HTERT RPE-1 (cell line): Measurements from ENCODE around the gene CCBE1.

Experiments
- in situ Hi-C: fragments of 300-500 bp; cut with MboI; formaldehyde crosslinking; loops from 4 replicates; pipeline ENCODE4 v1.14.3; 2020; ENCODE audit warnings: low sequenced_read_pairs

CCBE1 gene

GRCh38 chr18:59420244-59420643, 277.0 kb downstream of the CCBE1 start:
- in situ Hi-C loops: no loop called here

GRCh38 chr18:59419386-59419785, 277.8 kb downstream of the CCBE1 start:
- in situ Hi-C loops: no loop called here

GRCh38 chr18:59416818-59417217, 280.4 kb downstream of the CCBE1 start:
- in situ Hi-C loops: no loop called here

GRCh38 chr18:59414111-59414653, 283.0 kb downstream of the CCBE1 start:
- in situ Hi-C loops: no loop called here

GRCh38 chr18:59402432-59403090, 294.7 kb downstream of the CCBE1 start:
- in situ Hi-C loops: no loop called here

- in situ Hi-C loops: no loop called here
These were observed 296.8 kb downstream of the CCBE1 start for GRCh38 chr18:59400407-59400806.

GRCh38 chr18:59395226-59396175, 301.7 kb downstream of the CCBE1 start:
- in situ Hi-C loops: no loop called here

- in situ Hi-C loops: no loop called here
These were observed 303.8 kb downstream of the CCBE1 start for GRCh38 chr18:59393381-59393780.

- in situ Hi-C loops: no loop called here
These were observed 308.4 kb downstream of the CCBE1 start for GRCh38 chr18:59388817-59389216.

- in situ Hi-C loops: no loop called here
These were observed 309.3 kb downstream of the CCBE1 start for GRCh38 chr18:59387687-59388565.

- in situ Hi-C loops: no loop called here
These were observed 310.1 kb downstream of the CCBE1 start for GRCh38 chr18:59386909-59387686.

- in situ Hi-C loops: no loop called here
These were observed 312.0 kb downstream of the CCBE1 start for GRCh38 chr18:59385191-59385590.

GRCh38 chr18:59383851-59384250, 313.4 kb downstream of the CCBE1 start:
- in situ Hi-C loops: no loop called here

- in situ Hi-C loops: no loop called here
These were observed 314.8 kb downstream of the CCBE1 start for GRCh38 chr18:59382383-59382782.

GRCh38 chr18:59381949-59382348, 315.3 kb downstream of the CCBE1 start:
- in situ Hi-C loops: no loop called here
